NCI-H460 (cell line): ENCODE results near the gene DAB2IP. TPM values are rescaled to one million over a fixed set of nuclear protein-coding genes. Genes with fewer than 3 reads are reported as not detected.

ENCODE experiments used
- DNase-seq: peaks from one replicate; pipeline ENCODE4 v3.0.0-alpha.2; 2016; ENCODE audit warnings: low read depth; ENCODE audit errors: extremely low read depth
- total RNA-seq: library from RNA; depleted of rRNA; stranded (reverse); fragments of >200 nt; shearing (Covaris generic); gene quantifications from 2 replicates; pipeline ENCODE4 v1.2.3, GENCODE V29; 2014

The DAB2IP gene
- total RNA-seq, 1 experiment from 2014 or later: 3.8 TPM

GRCh38 chr9:121698627-121699570 lies 47.5 kb downstream of the DAB2IP start:
- no peak for DNase-seq

GRCh38 chr9:121699571-121700164 lies 48.2 kb downstream of the DAB2IP start:
- DNase-seq: no peak

GRCh38 chr9:121700165-121700831 lies 48.9 kb downstream of the DAB2IP start:
- peak; percentile 41 for DNase-seq

GRCh38 chr9:121700832-121701419 lies 49.5 kb downstream of the DAB2IP start:
- no peak for DNase-seq

- no peak for DNase-seq
These were observed 50.4 kb downstream of the DAB2IP start for GRCh38 chr9:121701736-121702261.

GRCh38 chr9:121703014-121703734 lies 51.7 kb downstream of the DAB2IP start:
- no peak for DNase-seq

GRCh38 chr9:121704281-121704680 lies 52.8 kb downstream of the DAB2IP start:
- DNase-seq: no peak

- no peak for DNase-seq
These were observed 54.8 kb downstream of the DAB2IP start for GRCh38 chr9:121706149-121706750.

- DNase-seq: no peak
These were observed 56.3 kb downstream of the DAB2IP start for GRCh38 chr9:121707477-121708424.

GRCh38 chr9:121708768-121709488 lies 57.5 kb downstream of the DAB2IP start:
- DNase-seq: no peak

GRCh38 chr9:121709798-121710197 lies 58.4 kb downstream of the DAB2IP start:
- no peak for DNase-seq

GRCh38 chr9:121711281-121711680 lies 59.8 kb downstream of the DAB2IP start:
- DNase-seq: no peak

GRCh38 chr9:121711797-121712196 lies 60.4 kb downstream of the DAB2IP start:
- no peak for DNase-seq

- no peak for DNase-seq
These were observed 62.1 kb downstream of the DAB2IP start for GRCh38 chr9:121713400-121714070.

GRCh38 chr9:121714075-121714705 lies 62.8 kb downstream of the DAB2IP start:
- DNase-seq: no peak

- no peak for DNase-seq
These were observed 63.4 kb downstream of the DAB2IP start for GRCh38 chr9:121714873-121715272.
